ENCODE measurements around the gene GNAI3.

DNA sequence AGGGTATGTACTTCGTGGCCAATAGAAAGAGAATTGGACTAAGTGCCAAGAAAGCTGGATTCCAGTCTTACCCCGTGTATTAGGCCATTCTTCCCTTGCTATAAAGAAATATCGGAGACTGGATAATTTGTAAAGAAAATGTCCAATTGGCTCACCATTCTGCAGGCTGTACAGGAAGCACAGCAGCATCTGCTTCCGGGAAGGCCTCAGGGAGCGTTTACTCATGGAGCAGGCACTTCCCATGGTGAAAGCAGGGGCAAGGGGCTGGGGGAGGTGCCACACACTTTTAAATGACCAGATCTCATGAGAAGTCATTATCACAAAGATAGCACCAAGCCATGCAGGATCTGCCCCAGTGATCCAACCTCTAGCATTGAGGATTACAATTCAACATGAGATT, 31.1 kb upstream of the GNAI3 start:
- TF ChIP-seq CTCF (IDR thresholded peaks at IDR 0.05; ENCODE audit: low read length): no peak
- no peak for TF ChIP-seq EZH2 (IDR thresholded peaks at IDR 0.05; ENCODE audit: borderline replicate concordance, low read length)
